Pancreas (tissue), 10 donors: ENCODE results near the gene CD52. TPM values are rescaled to one million over a fixed set of nuclear protein-coding genes. Genes with fewer than 3 reads are reported as not detected.

Experiments
- ATAC-seq, 4 donors: fragments of 200-7000 bp; cut with Tn5 transposase; one replicate each; pipeline versions ENCODE4 v1.8.0 to v1.9.1; 2020; ENCODE audit warnings: mild to moderate bottlenecking in 4 of 4, moderate library complexity in 4 of 4
- DNase-seq, 6 donors: peaks; one replicate each; pipeline ENCODE4 v3.0.0-alpha.2; 2020
- FAIRE-seq: peaks from 2 replicates; lab custom pipeline; 2012; peaks lifted over from hg19 to GRCh38; lab: Jason Lieb, UNC
- H3K27ac ChIP-seq, 4 donors: fragments of 200-600 bp; sonication (generic); 1 replicate in 3 of 4; 2 replicates in 1 of 4; pipeline versions ENCODE4 v1.5.0 to v1.8.0; 2020
- H3K27me3 ChIP-seq, 4 donors: fragments of 200-600 bp; one replicate each; pipeline ENCODE4 v1.8.0; 2021
- H3K36me3 ChIP-seq, 3 donors: fragments of 200-600 bp; sonication (generic) in 1 of 3; one replicate each; pipeline versions ENCODE4 v1.5.0 to v1.8.0; 2020 to 2021
- H3K4me1 ChIP-seq, 3 donors: fragments of 200-600 bp; one replicate each; pipeline ENCODE4 v1.8.0; 2021
- H3K4me3 ChIP-seq, 4 donors: fragments of 200-600 bp; sonication (generic) in 2 of 4; one replicate each; pipeline versions ENCODE4 v1.5.0 to v1.8.0; 2020 to 2021
- H3K9me3 ChIP-seq, 4 donors: fragments of 200-600 bp; one replicate each; pipeline ENCODE4 v1.8.0; 2021
- CTCF ChIP-seq, 4 donors: fragments of 200-600 bp; sonication (generic) in 3 of 4; IDR thresholded peaks; one replicate each; pipeline versions ENCODE4 v1.5.0 to v1.8.0; 2021; ENCODE audit warnings: antibody characterized with exemption in 4 of 4
- WGBS, 2 donors: extraction: QIAGEN DNeasy Blood & Tissue Kit; methylation state at CpG; one replicate each; pipeline ENCODE4 v1.1.7; 2013; 5-methylcytosine and 5-hydroxymethylcytosine counted together
- intact Hi-C, 3 donors: fragments of 100-400 bp; cut with DNase I; formaldehyde crosslinking; loops; one replicate each; pipeline versions ENCODE4 v1.11.1 to v1.14.2; 2022
- polyA plus RNA-seq, 2 donors: library from polyadenylated mRNA; stranded (reverse); fragments of 200-250 nt; gene quantifications; one replicate each; pipeline ENCODE4 v1.2.3, GENCODE V29; 2013
- total RNA-seq, 6 donors: library from RNA; stranded (reverse); fragmentation: NEBNext Ultra II Directional in 4 of 6; extraction: Animal tissue kit (Norgen Biotek cat#: 25700) in 4 of 6; gene quantifications; one replicate each; pipeline versions ENCODE4 v1.2.1 to v1.2.4, GENCODE V29; 2021 to 2023
- donor health status: healthy with polysubstance abuse.
- donor health status: DM: no; HTN: no; CAD: no; lungs with moderate emphysema.
- donor health status: DM: no; HTN: no; CAD: no.
- donor health status: control.
- donor health status: control.
- donor health status: Bipolar disorder and iron deficiency.
- donor health status: DM: yes; HTN: yes; CAD: no.
- donor health status: DM: no; HTN: no; CAD: no.
- donor health status: DM: no; HTN: no; CAD: no.
- donor health status: DM: yes; HTN: yes; CAD: no.

Gene CD52
- total and polyA plus RNA-seq, 8 donors = 0.98 to 13.0 (median 3.5) TPM

GRCh38 chr1:26297791-26298124, 20.0 kb upstream of the CD52 start:
- Histone ChIP-seq H3K27ac (no peak overlapping the region), H3K4me1 (no peaks in the 10 kb centered on the region), H3K9me3 (no peaks in the 10 kb centered on the region), H3K27me3 (no peaks in the 10 kb centered on the region), H3K36me3 (no peaks in the 10 kb centered on the region), H3K4me3 (no peak overlapping the region)
- ATAC-seq = no peak
- no peak for TF ChIP-seq CTCF (IDR thresholded peaks at IDR 0.05)
- DNase-seq = no peak
- intact Hi-C loops = loop anchor here in 1 of 3 donors (2.0 kb wide), 1 partner anchor 15 kb away; no protein-coding TSS in a partner anchor
- WGBS, 2 donors = 68 to 76% methylated on average over 6 of the region's 6 CpGs
- FAIRE-seq = no peak

- intact Hi-C loops = no loop called here
- no peaks in the 10 kb centered on the region for H3K27me3 ChIP-seq
- H3K9me3 ChIP-seq = no peaks in the 10 kb centered on the region
- H3K27ac ChIP-seq = no peak overlapping the region
- WGBS, 2 donors = 91 to 92% methylated on average over 9 to 11 of the region's 11 CpGs
- DNase-seq = no peak
- ATAC-seq = no peak
- no peak for FAIRE-seq
- H3K36me3 ChIP-seq = no peaks in the 10 kb centered on the region
- H3K4me1 ChIP-seq = peaks cover 0 to 3% (median 0%) of the 10 kb centered on the region in 3 donors
- H3K4me3 ChIP-seq = no peak overlapping the region
- no peak for TF ChIP-seq CTCF (IDR thresholded peaks at IDR 0.05)
Observed at GRCh38 chr1:26300578-26301275, 17.0 kb upstream of the CD52 start.

GRCh38 chr1:26302733-26303405, 14.9 kb upstream of the CD52 start:
- intact Hi-C loops = no loop called here
- 74 to 75% methylated on average over 8 of the region's 8 CpGs for WGBS, 2 donors
- Histone ChIP-seq H3K4me3 (no peak overlapping the region), H3K27me3 (no peaks in the 10 kb centered on the region), H3K9me3 (no peaks in the 10 kb centered on the region), H3K4me1 (peaks cover 0 to 10% (median 4%) of the 10 kb centered on the region in 3 donors), H3K27ac (no peak overlapping the region), H3K36me3 (no peaks in the 10 kb centered on the region)
- no peak for ATAC-seq
- no peak for FAIRE-seq
- no peak for TF ChIP-seq CTCF (IDR thresholded peaks at IDR 0.05)
- no peak for DNase-seq

GRCh38 chr1:26305667-26306289, 12.0 kb upstream of the CD52 start:
- WGBS, 2 donors = 15% methylated on average over 8 of the region's 8 CpGs
- peak overlapping the region in 1 of 4 donors; percentile 60 for H3K27ac ChIP-seq
- ATAC-seq = no peak

More at GRCh38 chr1:26305667-26306289, 12.0 kb upstream of the CD52 start:
- peaks cover 0 to 10% (median 4%) of the 10 kb centered on the region in 3 donors for H3K4me1 ChIP-seq
- no peaks in the 10 kb centered on the region for H3K27me3 ChIP-seq
- no peak for FAIRE-seq
- peak overlapping the region; percentile 44 to 89 (median 76) for H3K4me3 ChIP-seq
- no peaks in the 10 kb centered on the region for H3K36me3 ChIP-seq
- no peaks in the 10 kb centered on the region for H3K9me3 ChIP-seq
- DNase-seq = no peak
- no peak for TF ChIP-seq CTCF (IDR thresholded peaks at IDR 0.05)
- intact Hi-C loops = no loop called here
